HG03442 (cell line): Measurements from ENCODE around the gene EDC4.

Experiments used
- ATAC-seq: cut with Tn5 transposase; IDR thresholded peaks from one replicate; pipeline ENCODE4 v1.9.1; 2021; ENCODE audit warnings: mild to moderate bottlenecking, moderate library complexity; ENCODE audit not compliant: unreplicated experiment

EDC4 gene

GRCh38 chr16:67930678-67931211, 57.9 kb downstream of the EDC4 start:
- no peak for ATAC-seq
